ENCODE results near the gene IPO4. TPM values are rescaled to one million over a fixed set of nuclear protein-coding genes. Genes with fewer than 3 reads are reported as not detected.
A peak's percentile ranks its signal among the peaks of the same experiment; 100 is the strongest.

Gene IPO4
- total RNA-seq, 1 experiment from 2014 or later: 116 TPM

- no peaks in the 10 kb centered on the region; a peak in 1 of 5 replicates for H3K9me3 Mint-ChIP-seq
- Histone ChIP-seq H3K4ac (ENCODE audit: low read depth, low read length) (no peak overlapping the region), H3K4me1 (ENCODE audit: insufficient read depth, low read length) (no peaks in the 10 kb centered on the region), H3K9ac (ENCODE audit: extremely low read depth, insufficient read length, low read length) (no peak overlapping the region), H4K8ac (replicated peaks; ENCODE audit: insufficient read length, low read depth, low read length) (no peak overlapping the region), H3K79me1 (ENCODE audit: insufficient read depth, low read depth, low read length, poor library complexity, severe bottlenecking) (no peaks in the 10 kb centered on the region), H4K20me1 (ENCODE audit: control insufficient read depth, insufficient read depth, insufficient read length) (no peaks in the 10 kb centered on the region), H3K23ac (ENCODE audit: insufficient read length, low read depth, low read length) (no peak overlapping the region), H2BK12ac (ENCODE audit: insufficient read length, low read depth, low read length) (no peak overlapping the region), H3K27ac (ENCODE audit: insufficient read length, low read depth, low read length) (no peak overlapping the region), H2BK15ac (ENCODE audit: low read depth, low read length) (no peak overlapping the region), H3K18ac (ENCODE audit: insufficient read length, low read depth, low read length) (no peak overlapping the region), H4K91ac (ENCODE audit: insufficient read length, low read depth, low read length) (no peak overlapping the region), H3K56ac (ENCODE audit: insufficient read length, low read depth, low read length) (no peak overlapping the region), H2AFZ (ENCODE audit: low read length) (no peak overlapping the region), H4K5ac (ENCODE audit: insufficient read length, low read depth, low read length) (no peak overlapping the region), H2BK20ac (ENCODE audit: low read depth, low read length, poor library complexity, severe bottlenecking) (no peak overlapping the region), H2BK5ac (ENCODE audit: insufficient read length, low read length) (no peak overlapping the region), H2AK5ac (ENCODE audit: insufficient read length, low read length) (no peak overlapping the region), H3T11ph (ENCODE audit: low read length) (no peak overlapping the region), H3K4me2 (ENCODE audit: insufficient read depth, insufficient read length, low read length) (no peak overlapping the region), H2BK120ac (ENCODE audit: low read depth, low read length, poor library complexity, severe bottlenecking) (no peak overlapping the region), H3K23me2 (ENCODE audit: insufficient read length, low read depth, low read length, poor library complexity, severe bottlenecking) (peaks cover 11% of the 10 kb centered on the region), H3K9me3 (ENCODE audit: control insufficient read depth, low read depth, low read length) (no peaks in the 10 kb centered on the region), H3K14ac (ENCODE audit: insufficient read depth, low read length) (no peak overlapping the region), H3K27me3 (ENCODE audit: insufficient read depth, low read length) (no peaks in the 10 kb centered on the region), H3K79me2 (ENCODE audit: insufficient read depth, low read length) (no peaks in the 10 kb centered on the region)
- H3K4me3 Mint-ChIP-seq: 0 out of 5 replicates have a peak overlapping the region, but pooled peaks of 1 of the 2 experiments have one; percentile 96
- WGBS (ENCODE audit: extremely low coverage, insufficient read length, low lambda C conversion rate): no CpG with 5 or more reads among the region's 6 CpGs
- peaks cover 18 to 26% of the 10 kb centered on the region in 2 experiments for H3K4me1 Mint-ChIP-seq
- no peak for DNase-seq
- peaks cover 23 to 50% (median 39%) of the 10 kb centered on the region in 3 experiments; a peak in 6 of 7 replicates for H3K36me3 Mint-ChIP-seq (ENCODE audit: insufficient read depth in 1 of 3, low read depth in 3 of 3)
- H3K27me3 Mint-ChIP-seq (ENCODE audit: low read depth): no peaks in the 10 kb centered on the region; the same call in 1 of the 2 replicates
- no peak overlapping the region for H3K27ac Mint-ChIP-seq
- TF ChIP-seq, protein P1, sequence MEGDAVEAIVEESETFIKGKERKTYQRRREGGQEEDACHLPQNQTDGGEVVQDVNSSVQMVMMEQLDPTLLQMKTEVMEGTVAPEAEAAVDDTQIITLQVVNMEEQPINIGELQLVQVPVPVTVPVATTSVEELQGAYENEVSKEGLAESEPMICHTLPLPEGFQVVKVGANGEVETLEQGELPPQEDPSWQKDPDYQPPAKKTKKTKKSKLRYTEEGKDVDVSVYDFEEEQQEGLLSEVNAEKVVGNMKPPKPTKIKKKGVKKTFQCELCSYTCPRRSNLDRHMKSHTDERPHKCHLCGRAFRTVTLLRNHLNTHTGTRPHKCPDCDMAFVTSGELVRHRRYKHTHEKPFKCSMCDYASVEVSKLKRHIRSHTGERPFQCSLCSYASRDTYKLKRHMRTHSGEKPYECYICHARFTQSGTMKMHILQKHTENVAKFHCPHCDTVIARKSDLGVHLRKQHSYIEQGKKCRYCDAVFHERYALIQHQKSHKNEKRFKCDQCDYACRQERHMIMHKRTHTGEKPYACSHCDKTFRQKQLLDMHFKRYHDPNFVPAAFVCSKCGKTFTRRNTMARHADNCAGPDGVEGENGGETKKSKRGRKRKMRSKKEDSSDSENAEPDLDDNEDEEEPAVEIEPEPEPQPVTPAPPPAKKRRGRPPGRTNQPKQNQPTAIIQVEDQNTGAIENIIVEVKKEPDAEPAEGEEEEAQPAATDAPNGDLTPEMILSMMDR (conservative IDR thresholded peaks at IDR 0.05): no peak
Observed at GRCh38 chr14:24211311-24211710, 22.7 kb upstream of the IPO4 start.
